ENCODE data around the gene MTHFSD.

DNA sequence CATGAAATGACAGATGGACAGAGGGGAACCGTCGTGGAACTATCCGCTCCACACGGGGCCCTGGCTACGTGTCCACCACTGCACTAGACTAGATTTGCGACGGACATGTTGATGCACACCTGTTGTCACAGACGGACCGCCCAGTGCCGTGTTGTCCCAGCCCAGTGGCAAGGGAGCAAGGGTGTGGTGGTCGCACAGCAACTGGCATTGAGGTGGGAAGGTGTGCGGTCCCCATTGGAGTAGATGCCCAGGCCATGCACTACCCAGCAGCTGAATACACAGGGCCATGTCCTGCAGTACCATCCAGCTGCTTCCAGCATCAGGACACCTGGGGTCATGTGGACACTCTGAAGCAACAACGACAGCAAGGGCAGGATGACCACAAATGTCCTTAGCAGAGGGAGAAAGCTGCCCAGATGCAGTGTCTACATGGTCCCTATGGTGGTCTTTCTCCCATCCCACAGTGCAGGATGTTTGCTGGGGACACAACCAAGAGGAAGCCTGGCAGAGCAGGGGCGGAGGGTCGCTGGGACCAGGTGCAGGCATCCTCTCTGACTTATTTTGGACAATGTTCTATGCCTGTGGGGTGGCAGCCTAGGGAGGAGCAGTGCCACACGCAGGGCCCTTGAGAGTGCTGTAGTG is 35.9 kb downstream of the MTHFSD start:
- no peak for TF ChIP-seq FOXJ3 (CRISPR knock-in tag; IDR thresholded peaks at IDR 0.05)
- TF ChIP-seq GATA2 (CRISPR knock-in tag; IDR thresholded peaks at IDR 0.05) = no peak
- no peak for TF ChIP-seq CTCF (IDR thresholded peaks at IDR 0.05)
- TF ChIP-seq YY1 (IDR thresholded peaks at IDR 0.05; ENCODE audit: low read depth) = no peak
- no peak for TF ChIP-seq FOXM1 (IDR thresholded peaks at IDR 0.05; ENCODE audit: low read depth)
- no peak for TF ChIP-seq POLR2AphosphoS5 (IDR thresholded peaks at IDR 0.05; ENCODE audit: low read depth, low read length)
- TF ChIP-seq RFX5 (IDR thresholded peaks at IDR 0.05; ENCODE audit: low read length) = no peak
- TF ChIP-seq SMC3 (IDR thresholded peaks at IDR 0.05; ENCODE audit: low read depth, low read length) = no peak
- TF ChIP-seq TAF1 (IDR thresholded peaks at IDR 0.05; ENCODE audit: borderline replicate concordance, low read depth, low read length) = no peak
- TF ChIP-seq JUND (IDR thresholded peaks at IDR 0.05) = no peak
- TF ChIP-seq FOSL2 (IDR thresholded peaks at IDR 0.05; ENCODE audit: borderline replicate concordance, low read depth) = no peak
- TF ChIP-seq, protein P1, sequence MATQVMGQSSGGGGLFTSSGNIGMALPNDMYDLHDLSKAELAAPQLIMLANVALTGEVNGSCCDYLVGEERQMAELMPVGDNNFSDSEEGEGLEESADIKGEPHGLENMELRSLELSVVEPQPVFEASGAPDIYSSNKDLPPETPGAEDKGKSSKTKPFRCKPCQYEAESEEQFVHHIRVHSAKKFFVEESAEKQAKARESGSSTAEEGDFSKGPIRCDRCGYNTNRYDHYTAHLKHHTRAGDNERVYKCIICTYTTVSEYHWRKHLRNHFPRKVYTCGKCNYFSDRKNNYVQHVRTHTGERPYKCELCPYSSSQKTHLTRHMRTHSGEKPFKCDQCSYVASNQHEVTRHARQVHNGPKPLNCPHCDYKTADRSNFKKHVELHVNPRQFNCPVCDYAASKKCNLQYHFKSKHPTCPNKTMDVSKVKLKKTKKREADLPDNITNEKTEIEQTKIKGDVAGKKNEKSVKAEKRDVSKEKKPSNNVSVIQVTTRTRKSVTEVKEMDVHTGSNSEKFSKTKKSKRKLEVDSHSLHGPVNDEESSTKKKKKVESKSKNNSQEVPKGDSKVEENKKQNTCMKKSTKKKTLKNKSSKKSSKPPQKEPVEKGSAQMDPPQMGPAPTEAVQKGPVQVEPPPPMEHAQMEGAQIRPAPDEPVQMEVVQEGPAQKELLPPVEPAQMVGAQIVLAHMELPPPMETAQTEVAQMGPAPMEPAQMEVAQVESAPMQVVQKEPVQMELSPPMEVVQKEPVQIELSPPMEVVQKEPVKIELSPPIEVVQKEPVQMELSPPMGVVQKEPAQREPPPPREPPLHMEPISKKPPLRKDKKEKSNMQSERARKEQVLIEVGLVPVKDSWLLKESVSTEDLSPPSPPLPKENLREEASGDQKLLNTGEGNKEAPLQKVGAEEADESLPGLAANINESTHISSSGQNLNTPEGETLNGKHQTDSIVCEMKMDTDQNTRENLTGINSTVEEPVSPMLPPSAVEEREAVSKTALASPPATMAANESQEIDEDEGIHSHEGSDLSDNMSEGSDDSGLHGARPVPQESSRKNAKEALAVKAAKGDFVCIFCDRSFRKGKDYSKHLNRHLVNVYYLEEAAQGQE (IDR thresholded peaks at IDR 0.05; ENCODE audit: low read depth, low read length) = no peak
- no peak for TF ChIP-seq MAX (IDR thresholded peaks at IDR 0.05; ENCODE audit: low read depth)
- TF ChIP-seq NFIC (IDR thresholded peaks at IDR 0.05; ENCODE audit: borderline replicate concordance) = no peak
